ENCODE measurements around the gene SEZ6L. TPM values are rescaled to one million over a fixed set of nuclear protein-coding genes. Genes with fewer than 3 reads are reported as not detected.

The SEZ6L gene
- total RNA-seq, 1 experiment from 2014 or later = 0.13 TPM

DNA sequence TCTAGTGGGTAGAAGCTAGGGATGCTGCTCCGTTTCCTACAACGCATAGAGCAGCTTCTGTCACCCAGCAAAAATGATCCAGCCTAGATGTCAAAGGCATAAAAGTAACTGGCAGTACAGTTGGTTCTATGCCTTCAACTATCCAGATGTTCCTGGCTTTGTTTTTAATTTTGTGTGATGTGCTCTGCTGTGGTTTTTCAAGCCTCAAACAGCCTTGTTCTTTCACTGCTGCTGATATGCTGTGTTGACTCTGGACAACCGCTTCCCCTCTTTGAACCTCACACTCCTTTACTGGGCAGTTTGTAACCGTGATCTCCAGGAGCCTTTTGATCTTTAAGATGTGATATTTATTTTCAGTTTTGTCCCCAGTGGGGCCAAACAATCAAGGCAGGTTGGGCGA lies 116.4 kb downstream of the SEZ6L start:
- H3K27me3 Mint-ChIP-seq (ENCODE audit: low read depth) = peaks cover 1% of the 10 kb centered on the region; the same call in 1 of the 2 replicates
- no peak overlapping the region for H2BK15ac ChIP-seq (ENCODE audit: low read depth, low read length)

More for the DNA sequence above, 116.4 kb downstream of the SEZ6L start:
- Histone ChIP-seq H3K79me2 (ENCODE audit: insufficient read depth, low read length) (no peaks in the 10 kb centered on the region), H4K8ac (replicated peaks; ENCODE audit: insufficient read length, low read depth, low read length) (no peak overlapping the region), H4K20me1 (ENCODE audit: control insufficient read depth, insufficient read depth, insufficient read length) (no peaks in the 10 kb centered on the region), H3K56ac (ENCODE audit: insufficient read length, low read depth, low read length) (no peak overlapping the region), H2BK12ac (ENCODE audit: insufficient read length, low read depth, low read length) (no peak overlapping the region), H3K79me1 (ENCODE audit: insufficient read depth, low read depth, low read length, poor library complexity, severe bottlenecking) (no peaks in the 10 kb centered on the region), H2BK120ac (ENCODE audit: low read depth, low read length, poor library complexity, severe bottlenecking) (no peak overlapping the region), H3K23me2 (ENCODE audit: insufficient read length, low read depth, low read length, poor library complexity, severe bottlenecking) (no peaks in the 10 kb centered on the region), H3K4ac (ENCODE audit: low read depth, low read length) (no peak overlapping the region), H3K14ac (ENCODE audit: insufficient read depth, low read length) (no peak overlapping the region), H3K4me1 (ENCODE audit: insufficient read depth, low read length) (no peaks in the 10 kb centered on the region), H3K27ac (ENCODE audit: insufficient read length, low read depth, low read length) (no peak overlapping the region), H2BK5ac (ENCODE audit: insufficient read length, low read length) (no peak overlapping the region), H2AK5ac (ENCODE audit: insufficient read length, low read length) (no peak overlapping the region), H3K23ac (ENCODE audit: insufficient read length, low read depth, low read length) (no peak overlapping the region), H3K9ac (ENCODE audit: extremely low read depth, insufficient read length, low read length) (no peak overlapping the region), H2AFZ (ENCODE audit: low read length) (no peak overlapping the region), H4K91ac (ENCODE audit: insufficient read length, low read depth, low read length) (no peak overlapping the region), H3K9me3 (ENCODE audit: control insufficient read depth, low read depth, low read length) (no peaks in the 10 kb centered on the region), H2BK20ac (ENCODE audit: low read depth, low read length, poor library complexity, severe bottlenecking) (no peak overlapping the region), H4K5ac (ENCODE audit: insufficient read length, low read depth, low read length) (no peak overlapping the region), H3T11ph (ENCODE audit: low read length) (no peak overlapping the region), H3K18ac (ENCODE audit: insufficient read length, low read depth, low read length) (no peak overlapping the region), H3K27me3 (ENCODE audit: insufficient read depth, low read length) (no peaks in the 10 kb centered on the region), H3K4me2 (ENCODE audit: insufficient read depth, insufficient read length, low read length) (no peak overlapping the region)
- TF ChIP-seq, protein P1, sequence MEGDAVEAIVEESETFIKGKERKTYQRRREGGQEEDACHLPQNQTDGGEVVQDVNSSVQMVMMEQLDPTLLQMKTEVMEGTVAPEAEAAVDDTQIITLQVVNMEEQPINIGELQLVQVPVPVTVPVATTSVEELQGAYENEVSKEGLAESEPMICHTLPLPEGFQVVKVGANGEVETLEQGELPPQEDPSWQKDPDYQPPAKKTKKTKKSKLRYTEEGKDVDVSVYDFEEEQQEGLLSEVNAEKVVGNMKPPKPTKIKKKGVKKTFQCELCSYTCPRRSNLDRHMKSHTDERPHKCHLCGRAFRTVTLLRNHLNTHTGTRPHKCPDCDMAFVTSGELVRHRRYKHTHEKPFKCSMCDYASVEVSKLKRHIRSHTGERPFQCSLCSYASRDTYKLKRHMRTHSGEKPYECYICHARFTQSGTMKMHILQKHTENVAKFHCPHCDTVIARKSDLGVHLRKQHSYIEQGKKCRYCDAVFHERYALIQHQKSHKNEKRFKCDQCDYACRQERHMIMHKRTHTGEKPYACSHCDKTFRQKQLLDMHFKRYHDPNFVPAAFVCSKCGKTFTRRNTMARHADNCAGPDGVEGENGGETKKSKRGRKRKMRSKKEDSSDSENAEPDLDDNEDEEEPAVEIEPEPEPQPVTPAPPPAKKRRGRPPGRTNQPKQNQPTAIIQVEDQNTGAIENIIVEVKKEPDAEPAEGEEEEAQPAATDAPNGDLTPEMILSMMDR (conservative IDR thresholded peaks at IDR 0.05) = no peak
- H3K36me3 Mint-ChIP-seq (ENCODE audit: insufficient read depth in 1 of 3, low read depth in 3 of 3) = no peaks in the 10 kb centered on the region
- H3K4me1 Mint-ChIP-seq = peaks cover under 1% of the 10 kb centered on the region in 2 experiments; a peak in 2 of 4 replicates
- no peak overlapping the region for H3K4me3 Mint-ChIP-seq
- no CpG with 5 or more reads among the region's 5 CpGs for WGBS (ENCODE audit: extremely low coverage, insufficient read length, low lambda C conversion rate)
- no peak overlapping the region for H3K27ac Mint-ChIP-seq
- H3K9me3 Mint-ChIP-seq = 0 out of 5 replicates have a peak, but pooled peaks cover 0 to 3% of the 10 kb centered on the region in 2 experiments
- DNase-seq = no peak
